ENCODE data around the gene UPK2. TPM values are rescaled to one million over a fixed set of nuclear protein-coding genes. Genes with fewer than 3 reads are reported as not detected.
A peak's percentile ranks its signal among the peaks of the same experiment; 100 is the strongest.

Gene UPK2
- total and polyA plus RNA-seq, 2 of the 13 experiments (the other 11 are each of a cell fraction or from before 2014, with no cell fraction given): not detected

- TF ChIP-seq MXI1 (IDR thresholded peaks at IDR 0.05; ENCODE audit: borderline replicate concordance, low read depth, low read length) (no peak), ZNF549 (CRISPR knock-in tag; IDR thresholded peaks at IDR 0.05) (no peak), KIAA2018 (CRISPR knock-in tag; IDR thresholded peaks at IDR 0.05; ENCODE audit: borderline replicate concordance) (no peak), ZNF660 (CRISPR knock-in tag; IDR thresholded peaks at IDR 0.05; ENCODE audit: borderline replicate concordance, low read depth) (no peak), HIVEP1 (CRISPR knock-in tag; IDR thresholded peaks at IDR 0.05) (0 out of 2 replicates have a peak, but pooled peaks have one; percentile 34), ZNF614 (CRISPR knock-in tag; IDR thresholded peaks at IDR 0.05; ENCODE audit: borderline replicate concordance) (no peak), NAIF1 (CRISPR knock-in tag; IDR thresholded peaks at IDR 0.05; ENCODE audit: borderline replicate concordance) (no peak), RFX1 (IDR thresholded peaks at IDR 0.05) (no peak), ZSCAN25 (CRISPR knock-in tag; IDR thresholded peaks at IDR 0.05) (0 out of 2 replicates have a peak, but pooled peaks have one; percentile 32), ZNF572 (CRISPR knock-in tag; IDR thresholded peaks at IDR 0.05) (no peak), POLR2A (IDR thresholded peaks at IDR 0.05; ENCODE audit: insufficient read depth in 1 of 2, low read depth in 2 of 2, low read length in 2 of 2) (no peak), SRSF4 (IDR thresholded peaks at IDR 0.05; ENCODE audit: low read depth, low read length, poor library complexity, severe bottlenecking) (no peak), ZBTB42 (CRISPR knock-in tag; IDR thresholded peaks at IDR 0.05) (no peak), XRCC5 (optimal IDR thresholded peaks at IDR 0.05; ENCODE audit: low read length) (no peak), MAFK (conservative IDR thresholded peaks at IDR 0.05 in 1 of 2, IDR thresholded peaks at IDR 0.05 in 1 of 2; ENCODE audit: low read length in 2 of 2) (no peak), RCOR2 (CRISPR knock-in tag; IDR thresholded peaks at IDR 0.05) (no peak), GTF2F1 (IDR thresholded peaks at IDR 0.05; ENCODE audit: low read length) (no peak), SIN3B (IDR thresholded peaks at IDR 0.05; ENCODE audit: low read length) (no peak), SYNCRIP (IDR thresholded peaks at IDR 0.05; ENCODE audit: insufficient read depth, low read depth, low read length) (no peak), SMARCC2 (IDR thresholded peaks at IDR 0.05) (no peak), ZBTB33 (CRISPR knock-in tag; IDR thresholded peaks at IDR 0.05) (no peak)
Measured at GRCh38 chr11:118924591-118925585, 31.2 kb upstream of the UPK2 start (continued).

All from HepG2 (cell line).